ENCODE results near the gene OR2Z1. TPM values are rescaled to one million over a fixed set of nuclear protein-coding genes. Genes with fewer than 3 reads are reported as not detected.
"Not testable (repeated sequence)": the region's sequence is repeated elsewhere in the genome, so short reads cannot be mapped to it uniquely, and the experiment has no call there.

The OR2Z1 gene
- total RNA-seq, 1 donor from 2014 or later = not detected

GRCh38 chr19:8703223-8703622 lies 18.2 kb upstream of the OR2Z1 start:
- no peak for DNase-seq

- DNase-seq = not testable (repeated sequence)
Observed at GRCh38 chr19:8705304-8705703, 16.1 kb upstream of the OR2Z1 start.

- no peak for DNase-seq
Observed at GRCh38 chr19:8705742-8706141, 15.7 kb upstream of the OR2Z1 start.

GRCh38 chr19:8710337-8710736 lies 11.1 kb upstream of the OR2Z1 start:
- not testable (repeated sequence) for DNase-seq

GRCh38 chr19:8722032-8722431 lies 598 bp downstream of the OR2Z1 start:
- DNase-seq = no peak

GRCh38 chr19:8724276-8724675 lies 2.8 kb downstream of the OR2Z1 start:
- no peak for DNase-seq

GRCh38 chr19:8731428-8732169 lies 10.2 kb downstream of the OR2Z1 start:
- DNase-seq = no peak

- no peak for DNase-seq
Observed at GRCh38 chr19:8738377-8738776, 16.9 kb downstream of the OR2Z1 start.

GRCh38 chr19:8739291-8740065 lies 18.0 kb downstream of the OR2Z1 start:
- DNase-seq = not testable (repeated sequence)

- DNase-seq = not testable (repeated sequence)
Observed at GRCh38 chr19:8767257-8767656, 45.8 kb downstream of the OR2Z1 start.

- not testable (repeated sequence) for DNase-seq
Observed at GRCh38 chr19:8769265-8769664, 47.8 kb downstream of the OR2Z1 start.

GRCh38 chr19:8773587-8773986 lies 52.2 kb downstream of the OR2Z1 start:
- DNase-seq = not testable (repeated sequence)

Small RNA genes within 50 kb of the gene (small RNA-seq; reads per million reads assigned to genes)
- not detected for gene AC012616.1

Other genes with a start within 250 kb of the OR2Z1 start
- not detected for gene PRAM1, start 219.0 kb upstream of the OR2Z1 start, total RNA-seq
- gene ZNF414, start 207.5 kb upstream of the OR2Z1 start, total RNA-seq = 1.6 TPM
- gene MYO1F, start 144.2 kb upstream of the OR2Z1 start, total RNA-seq = 1.7 TPM
- gene ADAMTS10, start 110.9 kb upstream of the OR2Z1 start, total RNA-seq = 46.0 TPM
- gene NFILZ, start 91.0 kb upstream of the OR2Z1 start, total RNA-seq = not detected
- gene ACTL9, start 22.8 kb upstream of the OR2Z1 start, total RNA-seq = not detected
- gene ZNF558, start 110.7 kb downstream of the OR2Z1 start, total RNA-seq = 49.1 TPM
- gene MBD3L1, start 110.7 kb downstream of the OR2Z1 start, total RNA-seq = not detected

Measured in occipital lobe (tissue), 3 donors.